HepG2 (cell line): ENCODE measurements around the gene ANKRD55. TPM values are rescaled to one million over a fixed set of nuclear protein-coding genes. Genes with fewer than 3 reads are reported as not detected.

Experiments
- FOXK1 ChIP-seq: sonication (generic); formaldehyde crosslinking; IDR thresholded peaks from 2 replicates; pipeline ENCODE4 v1.4.0; 2020; ENCODE audit warnings: low read depth, missing genetic modification reagents, borderline replicate concordance
- HDAC2 ChIP-seq: sonication (generic); formaldehyde crosslinking; IDR thresholded peaks from 2 replicates; pipeline ENCODE4 v1.4.0; 2020; ENCODE audit warnings: missing genetic modification reagents
- KLF11 ChIP-seq: IDR thresholded peaks from 2 replicates; pipeline ENCODE4 v1.6.1; 2016; ENCODE audit warnings: missing compliant biosample characterization
- RCOR2 ChIP-seq: IDR thresholded peaks from 2 replicates; pipeline ENCODE4 v1.6.1; 2016; ENCODE audit warnings: missing biosample characterization, missing genetic modification reagents
- TEAD3 ChIP-seq: optimal IDR thresholded peaks from 2 replicates; pipeline ENCODE3; 2016; ENCODE audit warnings: borderline replicate concordance
- USF2 ChIP-seq, 2 experiments: sonication (generic) in 1 of 2; formaldehyde crosslinking in 1 of 2; IDR thresholded peaks; 2 replicates each; pipeline versions ENCODE4 v1.5.1 to v1.6.1; 2011 to 2020; ENCODE audit warnings: borderline replicate concordance in 1 of 2, low read depth in 1 of 2, low read length in 1 of 2, mild to moderate bottlenecking in 1 of 2, missing genetic modification reagents in 1 of 2, moderate library complexity in 1 of 2
- ZNF547 ChIP-seq: sonication (generic); formaldehyde crosslinking; IDR thresholded peaks from 2 replicates; pipeline ENCODE4 v1.5.1; 2020; ENCODE audit warnings: mild to moderate bottlenecking, missing genetic modification reagents
- ZNF609 ChIP-seq: sonication (generic); formaldehyde crosslinking; IDR thresholded peaks from 2 replicates; pipeline ENCODE4 v1.4.0; 2020; ENCODE audit warnings: mild to moderate bottlenecking, missing genetic modification reagents, borderline replicate concordance
- ZNF724P ChIP-seq: sonication (generic); formaldehyde crosslinking; IDR thresholded peaks from 2 replicates; pipeline ENCODE4 v1.8.0; 2022; ENCODE audit warnings: missing genetic modification reagents, borderline replicate concordance
- polyA plus RNA-seq, 8 experiments: library from polyadenylated mRNA; depleted of rRNA in 3 of 8; stranded (reverse) in 7 of 8; unstranded in 1 of 8; fragments of >200 nt; fragmentation: Illumina TruSeq in 4 of 8; extraction: Trizol in 4 of 8; gene quantifications; 2 replicates each; pipeline versions ENCODE4 v1.2.1 to v1.2.3, GENCODE V29; 2011 to 2016; ENCODE audit warnings: low read depth in 4 of 8, missing spikeins in 1 of 8, mixed read lengths in 1 of 8; ENCODE audit not compliant: insufficient read depth in 1 of 8
- total RNA-seq, 5 experiments: library from RNA; depleted of rRNA; stranded (reverse); fragments of >200 nt; fragmentation: Illumina TruSeq; extraction: Trizol; gene quantifications; 2 replicates each; pipeline ENCODE4 v1.2.3, GENCODE V29; 2016; ENCODE audit warnings: low read depth in 1 of 5
- TF ChIP-seq, protein P1 (sequence below): sonication (generic); formaldehyde crosslinking; IDR thresholded peaks from 2 replicates; pipeline ENCODE4 v1.4.0; 2020; ENCODE audit warnings: missing genetic modification reagents
- TF ChIP-seq, protein P2 (sequence below): sonication (generic); formaldehyde crosslinking; IDR thresholded peaks from 2 replicates; pipeline ENCODE4 v1.5.0; 2020; ENCODE audit warnings: mild to moderate bottlenecking, missing genetic modification reagents, moderate library complexity
- TF ChIP-seq, protein P3 (sequence below): sonication (generic); formaldehyde crosslinking; IDR thresholded peaks from 2 replicates; pipeline ENCODE4 v1.8.1; 2023; ENCODE audit warnings: mild to moderate bottlenecking, inconsistent platforms, moderate library complexity, missing genetic modification reagents, borderline replicate concordance
- TF ChIP-seq, protein P4 (sequence below): sonication (generic); formaldehyde crosslinking; IDR thresholded peaks from 2 replicates; pipeline ENCODE4 v1.4.0; 2020; ENCODE audit warnings: mild to moderate bottlenecking, low read depth, missing genetic modification reagents

The ANKRD55 gene
- total and polyA plus RNA-seq, 2 of the 13 experiments (the other 11 are each of a cell fraction or from before 2014, with no cell fraction given) = 0.11 to 0.28 TPM

DNA sequence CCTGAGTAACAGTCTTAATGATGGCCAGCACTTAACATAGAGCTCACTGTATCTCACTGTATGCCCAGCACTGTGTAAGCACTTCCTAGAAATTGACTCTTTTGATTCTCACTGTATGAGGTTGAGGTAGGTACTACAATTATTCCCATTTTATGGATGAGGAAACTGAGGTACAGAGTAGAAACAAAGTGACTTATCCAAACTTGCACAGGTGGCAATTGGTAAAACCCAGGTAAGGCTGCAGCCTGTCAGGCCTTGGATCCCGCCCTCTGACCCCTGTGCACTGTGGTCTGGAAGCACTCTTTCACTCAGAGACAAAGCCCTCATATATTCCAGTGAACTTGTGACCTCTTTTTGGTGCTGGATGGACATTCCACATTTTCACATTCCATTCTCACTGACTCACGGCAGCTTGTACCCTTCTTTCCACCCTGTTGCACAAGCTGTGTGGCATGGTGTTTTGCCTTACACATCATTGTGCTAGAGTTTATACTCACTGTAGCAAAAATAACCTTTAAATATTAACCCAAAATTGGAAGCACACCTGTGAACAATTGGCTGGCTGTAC is 21.7 kb downstream of the ANKRD55 start (continued):
- TF ChIP-seq ZNF724P (no peak), ZNF609 (peak; percentile 86), KLF11 (CRISPR knock-in tag) (no peak), ZNF547 (CRISPR knock-in tag) (no peak; the same call in 1 of the 2 replicates), HDAC2 (CRISPR knock-in tag) (peak; percentile 98), TEAD3 (CRISPR knock-in tag) (peak; percentile 100), USF2 (IDR thresholded peaks at IDR 0.05; ENCODE audit: low read depth, low read length) (no peak), USF2 (CRISPR knock-in tag; IDR thresholded peaks at IDR 0.05; ENCODE audit: borderline replicate concordance) (no peak), RCOR2 (CRISPR knock-in tag) (peak; percentile 99), FOXK1 (CRISPR knock-in tag) (peak; percentile 88; the same call in 1 of the 2 replicates)
- TF ChIP-seq, protein P1, sequence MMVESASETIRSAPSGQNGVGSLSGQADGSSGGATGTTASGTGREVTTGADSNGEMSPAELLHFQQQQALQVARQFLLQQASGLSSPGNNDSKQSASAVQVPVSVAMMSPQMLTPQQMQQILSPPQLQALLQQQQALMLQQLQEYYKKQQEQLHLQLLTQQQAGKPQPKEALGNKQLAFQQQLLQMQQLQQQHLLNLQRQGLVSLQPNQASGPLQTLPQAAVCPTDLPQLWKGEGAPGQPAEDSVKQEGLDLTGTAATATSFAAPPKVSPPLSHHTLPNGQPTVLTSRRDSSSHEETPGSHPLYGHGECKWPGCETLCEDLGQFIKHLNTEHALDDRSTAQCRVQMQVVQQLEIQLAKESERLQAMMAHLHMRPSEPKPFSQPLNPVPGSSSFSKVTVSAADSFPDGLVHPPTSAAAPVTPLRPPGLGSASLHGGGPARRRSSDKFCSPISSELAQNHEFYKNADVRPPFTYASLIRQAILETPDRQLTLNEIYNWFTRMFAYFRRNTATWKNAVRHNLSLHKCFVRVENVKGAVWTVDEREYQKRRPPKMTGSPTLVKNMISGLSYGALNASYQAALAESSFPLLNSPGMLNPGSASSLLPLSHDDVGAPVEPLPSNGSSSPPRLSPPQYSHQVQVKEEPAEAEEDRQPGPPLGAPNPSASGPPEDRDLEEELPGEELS (CRISPR knock-in tag) = peak; percentile 98
- TF ChIP-seq, protein P2, sequence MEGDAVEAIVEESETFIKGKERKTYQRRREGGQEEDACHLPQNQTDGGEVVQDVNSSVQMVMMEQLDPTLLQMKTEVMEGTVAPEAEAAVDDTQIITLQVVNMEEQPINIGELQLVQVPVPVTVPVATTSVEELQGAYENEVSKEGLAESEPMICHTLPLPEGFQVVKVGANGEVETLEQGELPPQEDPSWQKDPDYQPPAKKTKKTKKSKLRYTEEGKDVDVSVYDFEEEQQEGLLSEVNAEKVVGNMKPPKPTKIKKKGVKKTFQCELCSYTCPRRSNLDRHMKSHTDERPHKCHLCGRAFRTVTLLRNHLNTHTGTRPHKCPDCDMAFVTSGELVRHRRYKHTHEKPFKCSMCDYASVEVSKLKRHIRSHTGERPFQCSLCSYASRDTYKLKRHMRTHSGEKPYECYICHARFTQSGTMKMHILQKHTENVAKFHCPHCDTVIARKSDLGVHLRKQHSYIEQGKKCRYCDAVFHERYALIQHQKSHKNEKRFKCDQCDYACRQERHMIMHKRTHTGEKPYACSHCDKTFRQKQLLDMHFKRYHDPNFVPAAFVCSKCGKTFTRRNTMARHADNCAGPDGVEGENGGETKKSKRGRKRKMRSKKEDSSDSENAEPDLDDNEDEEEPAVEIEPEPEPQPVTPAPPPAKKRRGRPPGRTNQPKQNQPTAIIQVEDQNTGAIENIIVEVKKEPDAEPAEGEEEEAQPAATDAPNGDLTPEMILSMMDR = peak; percentile 12; the same call in 1 of the 2 replicates
- TF ChIP-seq, protein P3, sequence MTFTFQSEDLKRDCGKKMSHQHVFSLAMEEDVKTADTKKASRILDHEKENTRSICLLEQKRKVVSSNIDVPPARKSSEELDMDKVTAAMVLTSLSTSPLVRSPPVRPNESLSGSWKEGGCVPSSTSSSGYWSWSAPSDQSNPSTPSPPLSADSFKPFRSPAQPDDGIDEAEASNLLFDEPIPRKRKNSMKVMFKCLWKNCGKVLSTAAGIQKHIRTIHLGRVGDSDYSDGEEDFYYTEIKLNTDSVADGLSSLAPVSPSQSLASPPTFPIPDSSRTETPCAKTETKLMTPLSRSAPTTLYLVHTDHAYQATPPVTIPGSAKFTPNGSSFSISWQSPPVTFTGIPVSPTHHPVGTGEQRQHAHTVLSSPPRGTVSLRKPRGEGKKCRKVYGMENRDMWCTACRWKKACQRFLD (CRISPR knock-in tag) = no peak
- TF ChIP-seq, protein P4, sequence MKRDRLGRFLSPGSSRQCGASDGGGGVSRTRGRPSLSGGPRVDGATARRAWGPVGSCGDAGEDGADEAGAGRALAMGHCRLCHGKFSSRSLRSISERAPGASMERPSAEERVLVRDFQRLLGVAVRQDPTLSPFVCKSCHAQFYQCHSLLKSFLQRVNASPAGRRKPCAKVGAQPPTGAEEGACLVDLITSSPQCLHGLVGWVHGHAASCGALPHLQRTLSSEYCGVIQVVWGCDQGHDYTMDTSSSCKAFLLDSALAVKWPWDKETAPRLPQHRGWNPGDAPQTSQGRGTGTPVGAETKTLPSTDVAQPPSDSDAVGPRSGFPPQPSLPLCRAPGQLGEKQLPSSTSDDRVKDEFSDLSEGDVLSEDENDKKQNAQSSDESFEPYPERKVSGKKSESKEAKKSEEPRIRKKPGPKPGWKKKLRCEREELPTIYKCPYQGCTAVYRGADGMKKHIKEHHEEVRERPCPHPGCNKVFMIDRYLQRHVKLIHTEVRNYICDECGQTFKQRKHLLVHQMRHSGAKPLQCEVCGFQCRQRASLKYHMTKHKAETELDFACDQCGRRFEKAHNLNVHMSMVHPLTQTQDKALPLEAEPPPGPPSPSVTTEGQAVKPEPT (CRISPR knock-in tag) = no peak
